Subcutaneous adipose tissue (tissue), 4 donors: ENCODE results near the gene TRIM37. TPM values are rescaled to one million over a fixed set of nuclear protein-coding genes. Genes with fewer than 3 reads are reported as not detected.

ENCODE experiments used
- total RNA-seq, 4 donors: library from RNA; depleted of rRNA; stranded (reverse); fragments of >200 nt; gene quantifications; one replicate each; pipeline ENCODE4 v1.1.0, GENCODE V29; 2016
- TF ChIP-seq, protein P1 (sequence below): fragments of 450-650 bp; IDR thresholded peaks from one replicate; pipeline ENCODE4 v1.5.1; 2016; ENCODE audit warnings: low read depth, mild to moderate bottlenecking, control low read depth, antibody characterized with exemption, moderate library complexity

TRIM37 gene
- total RNA-seq, 4 donors from 2014 or later: 16.3 to 27.6 (median 17.6) TPM

DNA sequence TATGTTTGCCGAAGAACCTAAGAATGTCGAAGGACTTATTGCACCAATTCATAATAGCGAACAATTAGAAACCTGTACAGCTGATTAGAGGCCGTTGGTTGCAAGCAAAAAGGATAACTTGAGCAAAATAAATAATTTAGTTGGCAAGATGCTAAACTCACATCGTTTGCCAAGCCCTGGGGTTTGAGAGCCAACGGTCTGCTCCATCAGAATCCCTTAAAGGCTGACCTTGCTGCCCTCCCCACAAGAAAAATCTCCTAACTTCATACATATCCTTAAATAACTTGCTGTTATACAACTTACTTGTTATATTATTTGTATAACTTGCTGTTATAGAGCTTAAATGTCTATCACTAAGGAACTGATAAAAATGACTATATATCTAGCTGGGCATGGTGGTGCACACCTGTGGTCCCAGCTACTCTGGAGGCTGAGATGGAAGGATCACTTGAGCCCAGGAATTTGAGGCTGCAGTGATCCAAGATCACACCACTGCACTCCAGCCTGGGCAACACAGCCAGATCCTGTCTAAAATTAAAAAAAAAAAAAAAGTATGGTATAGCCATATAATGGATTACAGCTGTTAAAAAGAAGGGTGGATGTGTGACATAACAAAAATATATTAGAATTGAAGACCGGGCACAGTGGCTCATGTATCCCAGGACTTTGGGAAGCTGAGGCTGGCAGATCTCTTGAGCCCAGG is 1.9 kb upstream of the TRIM37 start:
- TF ChIP-seq, protein P1, sequence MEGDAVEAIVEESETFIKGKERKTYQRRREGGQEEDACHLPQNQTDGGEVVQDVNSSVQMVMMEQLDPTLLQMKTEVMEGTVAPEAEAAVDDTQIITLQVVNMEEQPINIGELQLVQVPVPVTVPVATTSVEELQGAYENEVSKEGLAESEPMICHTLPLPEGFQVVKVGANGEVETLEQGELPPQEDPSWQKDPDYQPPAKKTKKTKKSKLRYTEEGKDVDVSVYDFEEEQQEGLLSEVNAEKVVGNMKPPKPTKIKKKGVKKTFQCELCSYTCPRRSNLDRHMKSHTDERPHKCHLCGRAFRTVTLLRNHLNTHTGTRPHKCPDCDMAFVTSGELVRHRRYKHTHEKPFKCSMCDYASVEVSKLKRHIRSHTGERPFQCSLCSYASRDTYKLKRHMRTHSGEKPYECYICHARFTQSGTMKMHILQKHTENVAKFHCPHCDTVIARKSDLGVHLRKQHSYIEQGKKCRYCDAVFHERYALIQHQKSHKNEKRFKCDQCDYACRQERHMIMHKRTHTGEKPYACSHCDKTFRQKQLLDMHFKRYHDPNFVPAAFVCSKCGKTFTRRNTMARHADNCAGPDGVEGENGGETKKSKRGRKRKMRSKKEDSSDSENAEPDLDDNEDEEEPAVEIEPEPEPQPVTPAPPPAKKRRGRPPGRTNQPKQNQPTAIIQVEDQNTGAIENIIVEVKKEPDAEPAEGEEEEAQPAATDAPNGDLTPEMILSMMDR: no peak

DNA sequence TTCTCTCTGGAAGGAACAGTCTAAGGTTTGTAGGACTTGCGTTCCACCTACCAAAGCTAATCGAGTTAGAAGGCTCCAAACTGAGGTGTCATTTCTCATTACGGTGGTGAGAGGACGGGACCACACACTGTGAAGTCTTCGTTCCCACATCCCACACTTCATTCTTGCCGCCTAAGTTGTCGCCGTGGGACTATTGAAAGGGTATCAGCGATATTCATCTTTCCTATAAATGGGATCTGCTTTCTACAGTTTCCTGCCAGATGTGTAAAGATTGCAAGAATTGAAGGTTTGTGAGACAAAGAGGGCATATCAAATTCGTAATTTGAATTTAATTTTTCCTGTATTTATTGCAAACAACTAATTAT is 608 bp upstream of the TRIM37 start:
- TF ChIP-seq, protein P1: no peak

DNA sequence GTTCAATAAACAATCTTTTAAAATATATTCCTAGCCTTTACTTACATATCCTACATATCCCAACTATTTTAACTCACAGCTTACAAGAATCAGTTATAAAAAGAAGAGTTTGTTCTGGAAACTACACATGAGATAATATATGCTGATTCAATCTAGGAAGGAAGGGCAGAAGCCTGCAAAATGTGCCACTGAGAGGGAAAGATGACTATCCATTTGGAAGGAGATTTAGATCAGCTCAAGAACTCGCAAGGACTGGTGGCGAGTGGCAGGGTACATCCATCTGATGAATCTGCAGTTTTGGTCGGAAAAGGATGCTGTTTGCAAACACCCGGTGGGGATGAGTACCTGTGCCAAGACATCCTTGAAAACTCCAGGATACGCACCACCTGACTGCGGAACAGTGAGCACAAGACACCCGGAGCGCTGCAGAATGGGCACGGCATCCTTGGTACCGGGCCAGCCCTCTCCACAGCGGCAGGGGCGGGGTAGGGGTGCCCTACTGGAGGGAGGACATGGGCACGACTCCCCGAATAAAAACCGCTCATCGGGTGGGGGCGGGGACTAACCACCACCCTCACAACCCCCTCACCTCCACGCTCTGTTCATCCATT is 723 bp downstream of the TRIM37 start:
- TF ChIP-seq, protein P1: no peak

DNA sequence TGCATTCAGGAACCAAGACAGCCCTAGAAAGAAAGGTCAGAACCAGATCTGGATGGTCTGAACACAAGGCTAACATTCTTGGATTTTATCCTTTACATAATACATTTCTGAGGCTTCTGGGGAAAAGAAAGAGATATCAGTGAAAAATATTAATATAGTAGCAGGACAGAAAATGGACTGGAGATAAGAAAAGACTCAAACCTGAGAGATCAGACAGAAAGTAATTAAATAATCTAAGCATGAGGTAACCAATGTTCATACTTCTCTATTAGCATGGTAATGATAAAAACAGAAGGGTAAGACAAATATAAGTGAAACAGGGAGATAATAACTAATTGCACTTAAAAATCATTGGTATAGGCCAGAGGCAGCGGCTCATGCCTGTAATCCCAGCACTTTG is 5.5 kb downstream of the TRIM37 start:
- TF ChIP-seq, protein P1: no peak

DNA sequence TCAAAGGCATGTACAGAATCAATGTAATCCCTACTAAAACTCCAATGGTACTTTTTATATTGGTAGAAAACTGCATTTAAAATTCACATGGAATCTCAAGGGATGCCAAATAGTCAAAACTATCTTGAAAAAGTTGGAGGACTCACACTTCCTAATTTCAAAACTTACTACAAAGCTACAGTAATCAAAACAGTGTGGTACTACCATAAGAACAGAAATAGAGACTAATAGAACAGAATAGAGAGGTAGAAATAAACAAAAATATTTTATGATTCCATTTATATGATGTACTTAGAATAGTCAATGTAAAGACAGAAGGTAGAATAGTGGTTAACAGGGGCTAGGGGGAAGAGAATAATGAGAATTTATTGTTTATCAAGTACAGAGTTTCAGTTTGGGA is 8.8 kb downstream of the TRIM37 start:
- TF ChIP-seq, protein P1: no peak

DNA sequence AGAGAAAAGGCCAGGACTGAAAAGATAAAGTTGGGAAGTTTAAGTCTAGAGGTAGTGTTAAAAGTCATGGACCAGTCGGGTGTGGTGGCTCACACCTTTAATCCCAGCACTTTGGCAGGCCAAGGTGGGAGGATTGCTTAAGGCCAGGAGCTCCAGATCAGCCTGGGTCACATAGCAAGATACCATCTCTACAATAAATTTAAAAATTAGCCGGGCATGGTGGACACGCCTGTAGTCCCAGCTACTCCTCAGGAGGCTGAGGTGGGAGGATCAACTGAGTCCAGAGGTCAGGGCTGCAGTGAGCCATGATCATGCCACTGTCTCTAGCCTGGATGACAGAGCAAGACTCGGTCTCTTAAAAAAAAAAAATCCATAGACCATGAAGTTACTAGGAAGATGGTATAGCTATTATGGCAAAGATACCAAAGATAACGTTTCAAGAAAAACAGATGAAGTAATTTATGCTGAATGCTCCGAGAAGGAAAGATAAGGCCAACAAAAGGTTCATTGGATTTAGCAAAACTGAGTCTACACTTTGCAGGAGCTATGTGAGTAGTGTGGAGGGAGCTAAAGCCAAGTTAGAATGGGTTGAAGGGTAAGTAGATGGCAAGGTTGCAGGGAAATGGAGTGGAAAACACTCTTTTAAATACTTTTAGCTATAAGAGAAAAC is 11.7 kb downstream of the TRIM37 start:
- TF ChIP-seq, protein P1: peak; percentile 48

DNA sequence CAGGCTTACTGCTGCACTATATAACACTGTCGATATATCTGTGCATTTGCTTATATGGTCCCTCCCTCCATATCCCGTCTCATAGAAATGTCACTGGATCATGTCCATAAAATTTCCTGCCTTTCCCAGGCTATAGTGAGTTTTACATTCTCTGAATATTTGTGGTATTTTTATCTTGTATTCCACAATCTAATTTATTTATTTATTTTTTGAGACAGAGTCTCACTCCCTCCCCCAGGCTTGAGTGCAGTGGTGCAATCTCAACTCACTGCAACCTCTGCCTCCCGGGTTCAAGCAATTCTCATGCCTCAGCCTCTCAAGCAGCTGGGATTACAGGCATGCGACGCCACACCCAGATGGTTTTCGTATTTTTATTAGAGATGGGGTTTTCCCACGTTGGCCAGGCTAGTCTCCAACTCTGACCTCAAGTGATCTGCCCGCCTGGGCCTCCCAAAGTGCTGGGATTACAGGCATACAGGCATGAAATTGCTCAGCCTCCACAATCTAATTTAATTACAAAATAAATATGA is 12.9 kb downstream of the TRIM37 start:
- TF ChIP-seq, protein P1: no peak
